GM12878 (cell line): Measurements from ENCODE around the gene DBR1. TPM values are rescaled to one million over a fixed set of nuclear protein-coding genes. Genes with fewer than 3 reads are reported as not detected.

Source experiments
- ATAC-seq: fragments of 200-7000 bp; cut with Tn5 transposase; 3 replicates; pipeline ENCODE4 v1.9.1; 2020; ENCODE audit warnings: mild to moderate bottlenecking, moderate library complexity
- BruUV-seq: library from RNA; stranded (reverse); fragments of 400-500 nt; replicated peaks from 2 replicates; lab custom pipeline; 2021; lab: Mats Ljungman, UMichigan
- CTCF ChIA-PET: fragments of 300-600 bp; sonication (Branson Sonifier 250); formaldehyde crosslinking; extraction: SDS; loops from one replicate; lab custom pipeline; 2021; ENCODE audit warnings: inconsistent platforms; lab: Yijun Ruan, JAX
- POLR2A ChIA-PET: fragments of 350-600 bp; formaldehyde crosslinking; extraction: SDS; loops from one replicate; lab custom pipeline; 2021; ENCODE audit warnings: inconsistent platforms; lab: Charles Lee
- RAD21 ChIA-PET: fragments of 300-600 bp; sonication (Branson Sonifier 250); formaldehyde crosslinking; loops from one replicate; lab custom pipeline; 2023; ENCODE audit warnings: antibody characterized with exemption; ENCODE audit not compliant: unreplicated experiment; lab: Charles Lee
- SMC1A ChIA-PET: fragments of 300-600 bp; sonication (Branson Sonifier 250); formaldehyde crosslinking; loops from one replicate; lab custom pipeline; 2023; ENCODE audit not compliant: unreplicated experiment, uncharacterized antibody; lab: Charles Lee
- DNase-seq: peaks from one replicate; pipeline ENCODE4 v3.0.0-alpha.2; 2011; ENCODE audit warnings: low read depth, low spot score
- FAIRE-seq: peaks from 3 replicates; lab custom pipeline; 2011; peaks lifted over from hg19 to GRCh38; lab: Jason Lieb, UNC
- H2AFZ ChIP-seq: 2 replicates; pipeline ENCODE4 v1.6.0; 2011; ENCODE audit warnings: low read depth, low read length, control low read depth; ENCODE audit not compliant: control insufficient read depth
- H3K27ac ChIP-seq: 2 replicates; pipeline ENCODE4 v1.5.1; 2011; ENCODE audit warnings: control low read depth; ENCODE audit not compliant: control insufficient read depth, insufficient read depth
- H3K27me3 ChIP-seq, 2 experiments: replicated peaks in 1 of 2; 2 replicates each; pipeline versions ENCODE4 v1.6.0 to v1.6.1; 2011; ENCODE audit warnings: low read length in 1 of 2; ENCODE audit not compliant: control insufficient read depth in 2 of 2, insufficient read depth in 2 of 2
- H3K36me3 ChIP-seq, 2 experiments: 2 replicates each; pipeline ENCODE4 v1.5.1; 2011; ENCODE audit warnings: low read length in 1 of 2; ENCODE audit not compliant: control insufficient read depth in 2 of 2, insufficient read depth in 2 of 2
- H3K4me1 ChIP-seq: 2 replicates; pipeline ENCODE4 v1.6.1; 2011; ENCODE audit warnings: mild to moderate bottlenecking, low read length, moderate library complexity, mixed read lengths; ENCODE audit not compliant: control insufficient read depth, insufficient read depth
- H3K4me2 ChIP-seq: 2 replicates; pipeline ENCODE4 v1.6.0; 2011; ENCODE audit warnings: control low read depth; ENCODE audit not compliant: control insufficient read depth, insufficient read depth
- H3K4me3 ChIP-seq: fragments of 200-600 bp; sonication (generic); 2 replicates; pipeline ENCODE4 v1.5.1; 2016
- H3K79me2 ChIP-seq: 2 replicates; pipeline ENCODE4 v1.6.0; 2011; ENCODE audit warnings: low read length; ENCODE audit not compliant: control insufficient read depth, insufficient read depth
- H3K9ac ChIP-seq: 2 replicates; pipeline ENCODE4 v1.8.0; 2011; ENCODE audit warnings: low read length, control low read depth, mixed read lengths; ENCODE audit not compliant: control insufficient read depth, insufficient read depth
- H3K9me3 ChIP-seq: replicated peaks from 3 replicates; pipeline ENCODE4 v1.5.1; 2011; ENCODE audit warnings: mild to moderate bottlenecking, low read length; ENCODE audit not compliant: control insufficient read depth, insufficient read depth
- H4K20me1 ChIP-seq: 2 replicates; pipeline ENCODE4 v1.6.0; 2011; ENCODE audit not compliant: control insufficient read depth, insufficient read depth
- BMI1 ChIP-seq: fragments of 450-650 bp; IDR thresholded peaks from 2 replicates; pipeline ENCODE4 v1.6.1; 2016; ENCODE audit warnings: mild to moderate bottlenecking, moderate library complexity, borderline replicate concordance
- CBX3 ChIP-seq: fragments of 200-600 bp; sonication (generic); IDR thresholded peaks from 2 replicates; pipeline ENCODE4 v1.6.1; 2016; ENCODE audit warnings: low read depth, borderline replicate concordance
- IKZF2 ChIP-seq, 2 experiments: fragments of 450-650 bp; IDR thresholded peaks; 2 replicates each; pipeline ENCODE4 v1.6.1; 2017; ENCODE audit warnings: mild to moderate bottlenecking in 2 of 2, moderate library complexity in 2 of 2
- RAD51 ChIP-seq: fragments of 450-650 bp; IDR thresholded peaks from 2 replicates; pipeline ENCODE4 v1.6.1; 2016; ENCODE audit warnings: moderate library complexity, mild to moderate bottlenecking, inconsistent platforms
- SMAD5 ChIP-seq: IDR thresholded peaks from 2 replicates; pipeline ENCODE4 v1.6.1; 2016; ENCODE audit warnings: antibody characterized with exemption, low read depth
- STAT3 ChIP-seq: IDR thresholded peaks from 2 replicates; pipeline ENCODE4 v1.6.1; 2011; ENCODE audit warnings: low read depth, low read length, improper control_type of control experiment
- TCF3 ChIP-seq: IDR thresholded peaks from 2 replicates; pipeline ENCODE4 v1.6.1; 2012; ENCODE audit warnings: low read depth, mild to moderate bottlenecking, low read length, borderline replicate concordance; ENCODE audit not compliant: insufficient read depth
- YBX1 ChIP-seq: fragments of 450-650 bp; IDR thresholded peaks from 2 replicates; pipeline ENCODE4 v1.6.1; 2016; ENCODE audit warnings: antibody characterized with exemption
- YY1 ChIP-seq: IDR thresholded peaks from 2 replicates; pipeline ENCODE4 v1.6.1; 2011; ENCODE audit warnings: low read depth, mild to moderate bottlenecking, low read length
- WGBS: methylation state at CpG from one replicate; pipeline ENCODE4 v1.1.6; 2016; ENCODE audit warnings: low lambda C conversion rate; ENCODE audit not compliant: insufficient replicate concordance, insufficient coverage; ENCODE audit errors: missing lambda C conversion rate; 5-methylcytosine and 5-hydroxymethylcytosine counted together
- in situ Hi-C: fragments of 300-500 bp; cut with MboI; formaldehyde crosslinking; loops from 9 replicates; pipeline ENCODE4 v1.14.3; 2018; ENCODE audit warnings: mixed read lengths
- intact Hi-C: fragments of 100-400 bp; cut with micrococcal nuclease; formaldehyde crosslinking; loops from one replicate; pipeline ENCODE4 v1.14.2; 2022; ENCODE audit not compliant: unreplicated experiment
- polyA plus RNA-seq, 11 experiments: library from polyadenylated mRNA; depleted of rRNA in 4 of 11; unstranded in 6 of 11; stranded (reverse) in 5 of 11; fragments of >200 nt; fragmentation: Nextera tagmentation in 4 of 11; fragmentation: Illumina TruSeq in 1 of 11; extraction: Ambion mirVana in 4 of 11; extraction: Trizol in 1 of 11; gene quantifications; 1 replicate in 1 of 11; 2 replicates in 10 of 11; pipeline versions ENCODE4 v1.2.1 to v1.2.3, GENCODE V29; 2011 to 2016; ENCODE audit warnings: inconsistent platforms in 2 of 11, missing spikeins in 2 of 11, low read depth in 1 of 11
- total RNA-seq, 4 experiments: library from RNA; depleted of rRNA in 3 of 4; stranded (reverse); fragments of >200 nt in 3 of 4; fragmentation: Illumina TruSeq in 1 of 4; extraction: Trizol in 1 of 4; gene quantifications; 2 replicates each; pipeline versions ENCODE4 v1.2.1 to v1.2.3, GENCODE V29; 2013 to 2021
- TF ChIP-seq, protein P1 (sequence below): IDR thresholded peaks from 2 replicates; pipeline ENCODE4 v1.6.1; 2011; ENCODE audit warnings: borderline replicate concordance, low read depth, mild to moderate bottlenecking, moderate library complexity, mixed read lengths, low read length; ENCODE audit not compliant: insufficient read depth; ENCODE audit errors: extremely low read length
- TF ChIP-seq, protein P2 (sequence below): IDR thresholded peaks from 2 replicates; pipeline ENCODE4 v1.6.1; 2012; ENCODE audit warnings: low read length, inconsistent platforms

DBR1 gene
- total and polyA plus RNA-seq, 10 of the 15 experiments (the other 5 are each of a cell fraction or from before 2014, with no cell fraction given), result 4.1 to 17.3 (median 15.8) TPM

DNA sequence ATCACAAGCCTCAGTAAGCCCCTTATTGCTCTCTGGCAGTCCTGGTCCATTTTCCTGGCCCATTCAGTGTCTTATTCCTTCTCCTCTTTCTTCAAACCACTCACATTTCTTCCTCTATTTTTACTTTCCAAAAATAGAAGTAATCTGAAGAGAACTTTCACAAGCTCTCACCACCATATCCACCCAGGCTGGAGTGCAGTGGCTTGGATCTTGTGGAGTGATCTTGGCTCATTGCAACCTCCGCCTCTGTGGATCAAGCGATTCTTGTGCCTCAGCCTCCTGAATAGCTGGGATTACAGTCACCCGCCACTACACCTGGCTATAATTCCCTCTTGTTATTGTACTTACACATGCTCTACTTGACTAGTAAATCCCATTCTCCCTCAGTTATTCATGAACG is 29.2 kb upstream of the DBR1 start (continued):
- TF ChIP-seq, protein P1, sequence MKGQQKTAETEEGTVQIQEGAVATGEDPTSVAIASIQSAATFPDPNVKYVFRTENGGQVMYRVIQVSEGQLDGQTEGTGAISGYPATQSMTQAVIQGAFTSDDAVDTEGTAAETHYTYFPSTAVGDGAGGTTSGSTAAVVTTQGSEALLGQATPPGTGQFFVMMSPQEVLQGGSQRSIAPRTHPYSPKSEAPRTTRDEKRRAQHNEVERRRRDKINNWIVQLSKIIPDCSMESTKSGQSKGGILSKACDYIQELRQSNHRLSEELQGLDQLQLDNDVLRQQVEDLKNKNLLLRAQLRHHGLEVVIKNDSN, result no peak
- TF ChIP-seq RAD51 (no peak), YY1 (no peak), IKZF2 (IDR thresholded peaks at IDR 0.05) (no peak)

DNA sequence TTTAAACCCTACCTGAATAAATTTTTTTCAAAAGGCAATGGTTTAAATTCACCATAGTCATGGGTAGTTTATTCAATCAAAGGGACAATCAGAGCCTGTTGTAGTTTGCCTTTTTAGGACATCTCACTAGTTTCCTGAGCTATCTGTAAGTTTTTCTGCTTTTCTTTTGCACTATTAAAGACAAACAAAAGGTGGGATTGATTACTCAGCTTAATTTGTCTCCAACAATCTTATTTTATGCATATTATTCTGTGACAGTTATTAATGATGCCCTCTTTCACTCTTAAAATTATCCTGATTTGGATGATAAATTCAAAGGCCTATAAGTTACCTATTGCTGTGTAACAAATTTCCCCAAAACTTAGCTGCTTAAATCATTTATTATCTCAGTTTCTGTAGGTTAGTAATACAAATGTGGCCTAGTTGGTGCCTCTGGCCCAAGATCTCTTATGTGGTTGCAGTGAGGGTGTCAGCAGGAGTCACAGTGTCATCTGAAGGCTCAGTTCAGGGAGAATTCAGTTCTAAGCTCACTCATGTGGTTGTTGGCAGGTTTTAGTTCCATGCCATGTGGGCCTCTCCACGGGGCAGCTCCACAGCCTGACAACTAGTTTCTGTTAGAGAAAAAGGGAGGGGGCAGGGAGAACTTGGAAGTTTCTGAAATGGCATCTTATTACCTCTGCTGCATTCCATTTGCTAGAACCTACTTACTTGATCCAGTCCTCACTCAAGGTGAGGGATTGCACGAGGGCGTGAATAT is 28.4 kb upstream of the DBR1 start:
- Histone ChIP-seq H3K4me2 (no peak overlapping the region), H3K9me3 (no peaks in the 10 kb centered on the region), H3K36me3 (0 out of 4 replicates have a peak, but pooled peaks cover 0 to 2% of the 10 kb centered on the region in 2 experiments), H3K4me1 (peaks cover 2% of the 10 kb centered on the region; the same call in 1 of the 2 replicates), H3K79me2 (peaks cover 55% of the 10 kb centered on the region), H2AFZ (no peak overlapping the region)
- ATAC-seq, result peak; percentile 37; the same call in 2 of the 3 replicates
- 100% methylated on average over 3 of the region's 3 CpGs for WGBS
- intact Hi-C loops, result no loop called here
- RAD21 ChIA-PET, result no interaction called here
- no TSS peak for BruUV-seq
- in situ Hi-C loops, result no loop called here
- TF ChIP-seq BMI1 (no peak), SMAD5 (no peak), TCF3 (no peak), CBX3 (no peak), YBX1 (no peak), STAT3 (no peak)
- TF ChIP-seq, protein P2, sequence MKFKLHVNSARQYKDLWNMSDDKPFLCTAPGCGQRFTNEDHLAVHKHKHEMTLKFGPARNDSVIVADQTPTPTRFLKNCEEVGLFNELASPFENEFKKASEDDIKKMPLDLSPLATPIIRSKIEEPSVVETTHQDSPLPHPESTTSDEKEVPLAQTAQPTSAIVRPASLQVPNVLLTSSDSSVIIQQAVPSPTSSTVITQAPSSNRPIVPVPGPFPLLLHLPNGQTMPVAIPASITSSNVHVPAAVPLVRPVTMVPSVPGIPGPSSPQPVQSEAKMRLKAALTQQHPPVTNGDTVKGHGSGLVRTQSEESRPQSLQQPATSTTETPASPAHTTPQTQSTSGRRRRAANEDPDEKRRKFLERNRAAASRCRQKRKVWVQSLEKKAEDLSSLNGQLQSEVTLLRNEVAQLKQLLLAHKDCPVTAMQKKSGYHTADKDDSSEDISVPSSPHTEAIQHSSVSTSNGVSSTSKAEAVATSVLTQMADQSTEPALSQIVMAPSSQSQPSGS, result no peak
- TF ChIP-seq, all 136 proteins: peak for 0
- no peak overlapping the region for H3K4me3 ChIP-seq
- CTCF ChIA-PET, result no interaction called here
- no peaks in the 10 kb centered on the region for H3K27me3 ChIP-seq
- H3K9ac ChIP-seq, result no peak overlapping the region
- DNase-seq, result no peak
- POLR2A ChIA-PET, result no interaction called here
- SMC1A ChIA-PET, result interaction anchor here (1.0 to 1.7 kb wide), 4 partner anchors 8 to 28 kb away, joined by 3 to 7 read pairs (median 5); partner anchors contain the start of gene DBR1
- no peak overlapping the region for H3K27ac ChIP-seq
- no peak for FAIRE-seq
- no peaks in the 10 kb centered on the region for H4K20me1 ChIP-seq
